Measurements from ENCODE around the gene RASL11B.

DNA sequence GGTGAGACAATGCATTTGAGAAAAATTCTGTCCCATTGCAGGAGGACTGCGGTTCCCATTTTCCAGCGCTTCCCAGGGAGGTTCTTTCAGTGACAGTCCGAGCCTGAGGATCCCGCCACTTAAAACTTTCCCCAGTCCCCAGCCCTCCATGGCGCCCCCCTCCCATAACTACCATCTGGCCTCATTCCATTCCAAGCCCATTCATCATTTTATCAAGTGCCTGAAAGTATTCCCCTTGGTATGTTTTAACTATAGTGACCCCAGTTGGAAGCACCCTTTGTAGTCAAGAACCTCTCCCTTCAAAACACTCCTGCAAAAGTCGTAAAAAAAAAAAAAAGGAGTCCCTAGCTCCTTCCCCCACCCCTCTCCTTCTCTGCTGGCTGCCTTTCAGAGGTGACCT is 1.2 kb downstream of the RASL11B start:
- TF ChIP-seq POLR2A (IDR thresholded peaks at IDR 0.05): no peak
- TF ChIP-seq, protein P1, sequence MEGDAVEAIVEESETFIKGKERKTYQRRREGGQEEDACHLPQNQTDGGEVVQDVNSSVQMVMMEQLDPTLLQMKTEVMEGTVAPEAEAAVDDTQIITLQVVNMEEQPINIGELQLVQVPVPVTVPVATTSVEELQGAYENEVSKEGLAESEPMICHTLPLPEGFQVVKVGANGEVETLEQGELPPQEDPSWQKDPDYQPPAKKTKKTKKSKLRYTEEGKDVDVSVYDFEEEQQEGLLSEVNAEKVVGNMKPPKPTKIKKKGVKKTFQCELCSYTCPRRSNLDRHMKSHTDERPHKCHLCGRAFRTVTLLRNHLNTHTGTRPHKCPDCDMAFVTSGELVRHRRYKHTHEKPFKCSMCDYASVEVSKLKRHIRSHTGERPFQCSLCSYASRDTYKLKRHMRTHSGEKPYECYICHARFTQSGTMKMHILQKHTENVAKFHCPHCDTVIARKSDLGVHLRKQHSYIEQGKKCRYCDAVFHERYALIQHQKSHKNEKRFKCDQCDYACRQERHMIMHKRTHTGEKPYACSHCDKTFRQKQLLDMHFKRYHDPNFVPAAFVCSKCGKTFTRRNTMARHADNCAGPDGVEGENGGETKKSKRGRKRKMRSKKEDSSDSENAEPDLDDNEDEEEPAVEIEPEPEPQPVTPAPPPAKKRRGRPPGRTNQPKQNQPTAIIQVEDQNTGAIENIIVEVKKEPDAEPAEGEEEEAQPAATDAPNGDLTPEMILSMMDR (IDR thresholded peaks at IDR 0.05): no peak
